GM12874 (cell line): ENCODE data around the gene MZT2A.

Experiments used
- CTCF ChIP-seq: IDR thresholded peaks from 2 replicates; pipeline ENCODE4 v1.5.1; 2011; ENCODE audit warnings: low read depth, mild to moderate bottlenecking, control low read depth, low read length, moderate library complexity; ENCODE audit not compliant: insufficient read depth

The MZT2A gene

GRCh38 chr2:131517106-131517831 is 25.1 kb upstream of the MZT2A start:
- TF ChIP-seq CTCF: no peak

DNA sequence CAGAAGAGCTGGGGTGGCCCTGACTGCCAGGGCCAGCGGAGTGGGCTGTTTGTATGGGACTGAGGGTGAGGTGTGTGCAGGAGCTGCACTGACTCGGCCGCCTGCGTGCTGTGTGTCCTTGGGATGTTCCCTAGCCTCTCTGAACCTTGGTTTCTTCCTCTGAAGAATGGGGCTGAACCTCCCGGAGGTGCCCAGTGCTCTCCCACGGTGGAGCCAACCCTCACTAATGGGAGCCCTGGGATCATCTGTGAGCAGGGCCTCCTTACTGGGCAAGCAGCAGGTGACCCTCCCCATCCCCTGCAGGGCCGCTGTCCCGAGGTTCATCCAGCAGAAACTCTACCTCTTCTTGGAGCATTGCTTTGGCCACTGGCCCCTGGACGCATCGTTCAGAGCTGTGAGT is 23.8 kb upstream of the MZT2A start:
- no peak for TF ChIP-seq CTCF

- TF ChIP-seq CTCF: no peak
These were observed 17.4 kb upstream of the MZT2A start for GRCh38 chr2:131509615-131510014.

DNA sequence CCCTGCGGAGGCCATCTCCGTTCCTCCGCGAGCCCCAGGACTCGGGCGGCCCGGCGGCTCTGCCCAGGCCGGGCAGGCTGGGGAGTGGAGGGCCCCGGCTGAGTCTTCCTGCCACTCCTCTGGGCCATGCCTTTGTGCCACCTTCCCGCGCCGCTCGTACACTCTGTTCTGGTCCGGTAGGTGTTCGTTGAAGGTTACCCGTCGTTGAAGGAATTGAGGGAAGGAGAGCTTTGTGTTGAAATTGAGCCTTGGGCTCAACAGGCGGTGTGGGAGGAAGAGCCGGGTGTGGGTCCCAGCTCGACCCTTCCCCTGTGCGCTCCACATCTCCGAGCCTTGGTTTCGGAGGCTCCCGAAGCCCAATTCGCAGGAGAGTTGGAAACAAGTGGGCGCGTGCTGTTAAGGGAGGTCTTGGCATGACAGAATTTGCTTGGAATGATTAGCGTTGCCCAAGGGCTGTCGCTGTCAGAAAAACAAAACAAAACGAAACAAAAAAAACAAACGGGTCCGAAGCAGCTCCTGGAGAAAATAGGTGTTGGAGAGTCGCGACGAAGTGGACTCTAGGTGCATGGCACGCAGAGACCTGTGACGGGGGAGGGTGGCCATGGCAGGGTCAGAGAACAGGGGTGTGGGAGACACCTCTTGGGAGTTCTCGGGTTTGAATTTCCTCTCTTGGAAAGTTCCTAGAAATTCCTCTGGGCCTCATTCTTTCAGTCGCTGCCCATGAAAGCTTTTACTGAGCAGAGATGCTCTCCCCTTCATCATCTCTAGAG is 1.2 kb upstream of the MZT2A start:
- TF ChIP-seq CTCF: no peak

DNA sequence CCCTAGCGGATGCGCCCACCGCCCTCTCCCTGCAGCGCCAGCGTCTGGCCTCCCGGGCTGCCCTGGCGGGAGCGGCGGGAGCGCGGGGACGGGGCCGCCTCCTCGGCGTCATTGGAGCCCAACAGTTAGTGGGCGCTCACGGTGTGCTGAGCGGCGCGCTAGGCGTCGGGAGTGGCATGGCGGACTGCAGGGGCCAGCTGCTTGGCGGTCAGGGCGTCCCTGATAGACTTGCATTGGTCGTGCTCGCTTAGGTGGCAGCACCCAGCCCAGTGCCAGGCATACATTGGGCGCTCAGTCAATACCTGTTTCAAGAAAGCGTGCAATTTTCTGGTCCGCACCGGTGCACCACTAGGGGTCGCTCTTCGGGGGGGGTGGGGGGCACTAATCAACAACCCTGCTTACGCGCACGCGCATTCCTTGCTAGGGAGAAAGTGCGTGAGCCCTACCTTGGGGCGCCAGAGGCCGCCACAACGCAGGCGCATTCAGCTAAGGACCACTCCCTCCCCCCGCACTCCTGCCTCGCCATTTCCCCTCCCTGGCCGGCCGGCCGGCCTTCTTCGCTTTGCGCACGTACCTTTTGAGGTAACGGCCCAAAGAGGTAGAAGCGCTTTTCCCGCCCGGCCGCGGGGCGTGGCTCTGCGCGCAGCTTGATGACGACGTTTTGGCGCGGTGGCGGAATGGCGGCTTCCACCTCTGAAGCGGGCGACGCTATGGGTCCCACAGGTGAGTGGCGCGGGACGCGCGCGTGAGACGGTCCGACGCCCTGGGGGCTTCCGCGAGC is 411 bp upstream of the MZT2A start:
- TF ChIP-seq CTCF: peak; percentile 81

DNA sequence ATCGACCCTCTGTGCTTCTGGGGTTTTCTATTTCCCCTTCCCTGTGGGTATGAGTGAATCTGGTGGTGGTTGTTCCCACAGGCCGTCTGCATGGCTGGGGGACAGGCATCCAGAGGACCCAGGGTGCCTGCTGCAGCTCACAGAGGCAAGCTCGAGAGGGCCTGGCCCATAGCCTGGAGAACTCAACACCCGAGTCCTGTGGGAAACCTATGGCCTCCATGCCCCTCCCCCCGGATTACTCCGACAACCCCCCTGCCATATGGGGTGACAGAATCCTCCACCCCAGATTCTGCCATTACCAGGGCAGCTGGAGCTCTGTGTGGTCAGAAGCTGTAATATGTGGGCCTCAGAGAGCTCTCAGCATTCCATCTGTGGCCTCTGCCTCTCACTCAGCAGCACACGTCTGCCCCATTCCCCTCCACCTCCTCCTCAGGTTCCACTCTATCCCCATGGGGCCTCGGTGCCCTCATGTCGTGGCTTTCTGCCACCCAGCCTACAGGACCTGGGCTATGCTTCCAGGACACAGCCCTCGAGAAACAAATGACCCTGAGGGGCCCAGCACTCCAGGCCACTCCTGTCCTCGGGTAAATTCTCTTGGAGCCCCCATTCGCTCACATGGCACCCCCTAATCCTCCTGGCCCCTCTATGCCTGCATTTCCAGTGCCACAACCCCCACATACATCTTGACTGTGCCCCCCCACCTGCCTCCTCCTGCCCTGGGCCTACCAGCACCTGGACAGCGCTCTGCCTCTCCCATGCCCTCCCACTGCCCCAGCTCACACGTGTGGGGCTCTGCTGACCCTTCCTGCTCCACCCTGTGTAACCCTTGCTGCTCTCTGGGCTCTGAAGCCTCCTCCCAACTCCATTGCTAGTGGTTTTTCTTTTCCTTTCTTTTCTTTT is 3.6 kb downstream of the MZT2A start:
- TF ChIP-seq CTCF: no peak
